Measurements from ENCODE around the gene KCNQ4. TPM values are rescaled to one million over a fixed set of nuclear protein-coding genes. Genes with fewer than 3 reads are reported as not detected.

The KCNQ4 gene
- total and polyA plus RNA-seq, 10 of the 15 experiments (the other 5 are each of a cell fraction or from before 2014, with no cell fraction given), result 0.04 to 0.18 (median 0.08) TPM; not detected in 2

GRCh38 chr1:40834968-40835545 lies 51.5 kb downstream of the KCNQ4 start:
- in situ Hi-C loops (cut with MboI), result no loop called here

More at GRCh38 chr1:40834968-40835545, 51.5 kb downstream of the KCNQ4 start:
- ChIA-PET POLR2A (no interaction called here), CTCF (no interaction called here), SMC1A (ENCODE audit: uncharacterized antibody, unreplicated experiment) (no interaction called here), RAD21 (ENCODE audit: unreplicated experiment) (no interaction called here)
- no TSS peak for BruUV-seq (replicated peaks)
- TF ChIP-seq BCLAF1 (IDR thresholded peaks at IDR 0.05) (no peak), USF2 (IDR thresholded peaks at IDR 0.05; ENCODE audit: borderline replicate concordance, low read depth, low read length) (no peak), IKZF2 (IDR thresholded peaks at IDR 0.05) (no peak), BMI1 (IDR thresholded peaks at IDR 0.05; ENCODE audit: borderline replicate concordance) (no peak), JUND (IDR thresholded peaks at IDR 0.05; ENCODE audit: low read depth, low read length) (no peak), HDGF (IDR thresholded peaks at IDR 0.05) (no peak), RCOR1 (conservative IDR thresholded peaks at IDR 0.05; ENCODE audit: low read depth, low read length) (no peak), NR2C2 (IDR thresholded peaks at IDR 0.05; ENCODE audit: borderline replicate concordance, control insufficient read depth, insufficient read length, low read depth) (no peak), RB1 (IDR thresholded peaks at IDR 0.05; ENCODE audit: borderline replicate concordance) (no peak), ZBTB40 (IDR thresholded peaks at IDR 0.05; ENCODE audit: borderline replicate concordance) (no peak), MYC (IDR thresholded peaks at IDR 0.05; ENCODE audit: insufficient read depth, insufficient read length, insufficient replicate concordance, low read length, severe bottlenecking) (no peak), ZNF217 (IDR thresholded peaks at IDR 0.05) (no peak), FOXK2 (IDR thresholded peaks at IDR 0.05) (no peak), KDM1A (IDR thresholded peaks at IDR 0.05; ENCODE audit: borderline replicate concordance) (no peak), ZBED1 (IDR thresholded peaks at IDR 0.05; ENCODE audit: borderline replicate concordance) (no peak)
- no peaks in the 10 kb centered on the region for H3K79me2 ChIP-seq (ENCODE audit: control insufficient read depth, insufficient read depth, low read length)
- H3K4me1 ChIP-seq (ENCODE audit: control insufficient read depth, insufficient read depth, low read length), result 0 out of 2 replicates have a peak, but pooled peaks cover 1% of the 10 kb centered on the region
- no peak for FAIRE-seq
- H3K27ac ChIP-seq (ENCODE audit: control insufficient read depth, insufficient read depth), result no peak overlapping the region
- WGBS (ENCODE audit: insufficient coverage, insufficient replicate concordance, low lambda C conversion rate, missing lambda C conversion rate), result 40% methylated on average over 10 of the region's 11 CpGs
- no peak overlapping the region for H3K4me2 ChIP-seq (ENCODE audit: control insufficient read depth, insufficient read depth)
- no peaks in the 10 kb centered on the region for H3K36me3 ChIP-seq (ENCODE audit: control insufficient read depth in 2 of 2, insufficient read depth in 2 of 2, low read length in 1 of 2)
- no peak overlapping the region for H3K4me3 ChIP-seq
- no peak overlapping the region for H2AFZ ChIP-seq (ENCODE audit: control insufficient read depth, low read depth, low read length)
- intact Hi-C loops (cut with micrococcal nuclease; ENCODE audit: unreplicated experiment), result no loop called here
- no peak for DNase-seq (ENCODE audit: low read depth, low spot score)
- no peak overlapping the region for H3K9ac ChIP-seq (ENCODE audit: control insufficient read depth, insufficient read depth, low read length)
- ATAC-seq, result no peak
- no peaks in the 10 kb centered on the region for H4K20me1 ChIP-seq (ENCODE audit: control insufficient read depth, insufficient read depth)
- H3K27me3 ChIP-seq (replicated peaks in 1 of 2; ENCODE audit: control insufficient read depth in 2 of 2, insufficient read depth in 2 of 2, low read length in 1 of 2), result no peaks in the 10 kb centered on the region
- no peaks in the 10 kb centered on the region for H3K9me3 ChIP-seq (replicated peaks; ENCODE audit: control insufficient read depth, insufficient read depth, low read length)

Measured in GM12878 (cell line).